VCaP (cell line): ENCODE measurements around the gene XAGE3.
"Not testable (repeated sequence)": the region's sequence is repeated elsewhere in the genome, so short reads cannot be mapped to it uniquely, and the experiment has no call there.

Experiments
- H3K27ac ChIP-seq: fragments of 450-650 bp; 2 replicates; pipeline ENCODE4 v1.5.1; 2017
- TF ChIP-seq, protein P1 (sequence below): fragments of 450-650 bp; conservative IDR thresholded peaks from 2 replicates; pipeline ENCODE4 v1.5.1; 2017; ENCODE audit warnings: mild to moderate bottlenecking, moderate library complexity

The XAGE3 gene

DNA sequence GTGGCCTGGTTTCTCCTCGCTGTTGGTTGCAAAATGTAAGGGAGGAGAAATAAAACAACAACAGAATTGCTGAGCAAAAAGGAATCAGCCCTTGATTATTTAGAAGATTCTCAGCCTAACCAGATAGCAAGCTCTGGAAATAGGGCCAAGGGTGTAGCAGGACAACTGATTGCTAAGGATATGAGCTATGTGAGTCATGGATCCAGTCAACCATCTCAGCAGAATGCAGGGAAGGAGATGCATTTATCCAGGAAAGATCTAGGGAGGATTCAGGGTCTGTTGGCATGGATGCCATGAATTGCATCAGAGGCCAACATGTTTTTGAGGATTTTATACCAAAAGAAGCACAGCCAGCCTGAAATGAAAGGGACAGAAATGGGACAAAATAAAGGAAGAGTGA lies 2.2 kb upstream of the XAGE3 start:
- TF ChIP-seq, protein P1, sequence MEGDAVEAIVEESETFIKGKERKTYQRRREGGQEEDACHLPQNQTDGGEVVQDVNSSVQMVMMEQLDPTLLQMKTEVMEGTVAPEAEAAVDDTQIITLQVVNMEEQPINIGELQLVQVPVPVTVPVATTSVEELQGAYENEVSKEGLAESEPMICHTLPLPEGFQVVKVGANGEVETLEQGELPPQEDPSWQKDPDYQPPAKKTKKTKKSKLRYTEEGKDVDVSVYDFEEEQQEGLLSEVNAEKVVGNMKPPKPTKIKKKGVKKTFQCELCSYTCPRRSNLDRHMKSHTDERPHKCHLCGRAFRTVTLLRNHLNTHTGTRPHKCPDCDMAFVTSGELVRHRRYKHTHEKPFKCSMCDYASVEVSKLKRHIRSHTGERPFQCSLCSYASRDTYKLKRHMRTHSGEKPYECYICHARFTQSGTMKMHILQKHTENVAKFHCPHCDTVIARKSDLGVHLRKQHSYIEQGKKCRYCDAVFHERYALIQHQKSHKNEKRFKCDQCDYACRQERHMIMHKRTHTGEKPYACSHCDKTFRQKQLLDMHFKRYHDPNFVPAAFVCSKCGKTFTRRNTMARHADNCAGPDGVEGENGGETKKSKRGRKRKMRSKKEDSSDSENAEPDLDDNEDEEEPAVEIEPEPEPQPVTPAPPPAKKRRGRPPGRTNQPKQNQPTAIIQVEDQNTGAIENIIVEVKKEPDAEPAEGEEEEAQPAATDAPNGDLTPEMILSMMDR, result no peak
- H3K27ac ChIP-seq, result no peak overlapping the region

DNA sequence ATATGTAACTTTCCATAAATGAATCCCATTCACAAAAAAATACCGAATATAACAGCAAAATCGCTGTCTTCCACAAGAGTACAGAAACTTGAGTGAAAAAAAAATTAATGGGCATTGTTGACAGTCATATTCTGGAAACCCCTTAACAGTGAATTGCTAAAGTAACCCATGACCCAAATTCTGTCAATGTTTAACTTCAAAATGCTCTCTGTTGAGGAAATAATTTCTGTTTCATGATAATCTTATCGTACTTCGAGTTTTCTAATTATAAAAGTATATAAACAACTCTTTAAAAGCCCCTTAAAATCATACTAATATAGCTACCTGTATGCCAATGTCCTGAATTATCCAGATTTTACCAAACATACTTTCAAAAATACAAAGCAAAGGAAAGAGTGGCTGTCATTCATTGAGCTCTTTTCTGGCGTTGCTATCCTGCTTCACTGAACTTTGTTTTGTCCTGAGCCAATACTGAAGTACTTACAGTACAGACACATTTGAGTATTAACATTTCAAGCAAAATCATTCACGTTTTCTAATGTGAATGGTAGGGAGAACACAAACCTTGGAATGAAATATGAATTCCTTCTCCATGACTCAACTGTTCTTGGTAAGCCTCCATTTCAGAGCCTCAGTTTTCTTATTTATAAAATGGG lies 2.4 kb downstream of the XAGE3 start:
- no peak overlapping the region for H3K27ac ChIP-seq
- TF ChIP-seq, protein P1, result no peak

DNA sequence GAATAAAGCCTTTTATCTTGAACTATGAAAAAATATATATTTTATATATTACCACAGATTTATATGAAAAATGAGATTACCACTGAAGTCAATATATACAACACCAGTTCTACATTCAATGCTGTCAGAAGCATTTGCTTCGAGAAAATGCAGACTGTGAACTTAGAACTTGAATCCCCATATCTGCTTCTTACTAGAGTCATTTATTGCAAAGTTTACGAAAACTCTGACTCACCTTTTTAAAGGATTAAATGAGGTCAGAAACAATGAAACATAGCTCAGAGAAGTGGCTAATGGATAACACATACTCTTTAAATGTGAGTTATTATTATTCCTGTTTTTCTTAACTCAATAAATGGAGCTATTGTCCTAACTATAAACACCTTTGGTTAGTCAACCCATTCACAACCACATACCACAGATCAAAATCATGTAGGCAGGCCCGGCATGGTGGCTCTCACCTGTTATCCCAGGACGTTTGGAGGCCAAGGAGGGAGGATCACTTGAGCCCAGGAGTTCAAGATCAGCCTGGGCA lies 10.8 kb downstream of the XAGE3 start:
- not testable (repeated sequence) for H3K27ac ChIP-seq

DNA sequence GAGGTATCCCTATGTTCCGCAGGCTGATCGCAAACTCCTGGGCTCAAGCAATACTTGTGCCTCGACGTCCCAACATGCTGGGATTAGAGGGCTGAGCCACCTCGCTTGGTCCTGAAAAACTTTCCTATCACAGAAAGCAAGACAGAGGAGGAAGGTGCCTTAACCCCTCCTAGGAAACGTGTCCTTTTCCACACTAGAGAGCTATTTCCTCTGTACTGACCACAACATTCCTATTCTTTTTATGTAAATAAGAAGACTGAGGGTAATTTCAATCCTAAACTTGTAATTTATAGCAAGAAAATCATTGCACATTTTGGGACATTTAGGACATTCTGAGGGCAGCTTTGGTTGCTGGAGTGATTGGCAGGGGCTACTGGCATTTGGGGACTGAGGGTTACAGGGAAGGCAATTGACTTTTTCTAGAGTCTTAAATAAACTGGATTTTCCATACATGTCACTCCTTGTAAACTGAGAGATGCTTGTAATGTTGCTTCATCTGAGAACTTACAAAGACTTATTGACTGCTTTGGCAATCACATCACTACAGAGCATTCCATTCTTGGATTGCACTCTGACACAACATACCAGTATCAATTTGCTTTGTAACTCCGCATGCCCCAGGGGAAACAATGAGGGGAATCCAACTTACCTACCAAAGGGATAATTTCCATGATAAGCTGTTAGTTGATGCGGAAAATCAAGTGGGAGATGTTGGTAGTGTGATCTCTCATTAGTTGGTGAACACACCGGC lies 15.6 kb downstream of the XAGE3 start:
- H3K27ac ChIP-seq, result no peak overlapping the region
- TF ChIP-seq, protein P1, result no peak

DNA sequence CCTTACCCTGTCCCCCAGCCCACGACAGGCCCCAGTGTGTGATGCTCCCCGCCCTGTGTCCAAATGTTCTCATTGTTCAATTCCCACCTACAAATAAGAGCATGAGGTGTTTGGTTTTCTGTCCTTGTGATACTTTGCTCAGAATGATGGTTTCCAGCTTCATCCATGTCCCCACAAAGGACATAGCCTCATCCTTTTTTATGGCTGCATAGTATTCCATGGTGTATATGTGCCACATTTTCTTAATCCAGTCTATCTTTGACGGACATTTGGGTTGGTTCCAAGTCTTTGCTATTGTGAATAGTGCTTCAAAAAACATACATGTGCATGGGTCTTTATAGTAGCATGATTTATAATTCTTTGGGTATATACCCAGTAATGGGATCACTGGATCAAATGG lies 24.3 kb downstream of the XAGE3 start:
- H3K27ac ChIP-seq, result not testable (repeated sequence)

DNA sequence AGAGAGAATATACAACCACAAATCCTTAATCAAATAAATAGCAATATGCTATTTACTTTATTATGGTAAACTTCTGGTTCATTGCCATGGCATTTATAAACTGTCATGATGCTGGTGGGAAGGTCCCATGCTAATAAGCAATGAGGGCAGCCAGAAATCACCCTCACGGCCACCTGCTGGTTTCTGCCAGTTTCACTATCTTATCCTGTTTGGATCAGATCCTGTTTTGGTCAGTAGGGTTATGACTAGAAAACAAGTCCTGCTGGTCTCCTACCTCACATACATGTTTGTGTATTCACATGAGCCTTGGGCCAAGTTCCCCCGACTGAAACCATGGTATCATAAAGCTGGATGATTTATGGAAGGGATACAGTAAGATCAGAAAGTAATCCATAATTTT lies 28.7 kb downstream of the XAGE3 start:
- no peak overlapping the region for H3K27ac ChIP-seq
- TF ChIP-seq, protein P1, result no peak

DNA sequence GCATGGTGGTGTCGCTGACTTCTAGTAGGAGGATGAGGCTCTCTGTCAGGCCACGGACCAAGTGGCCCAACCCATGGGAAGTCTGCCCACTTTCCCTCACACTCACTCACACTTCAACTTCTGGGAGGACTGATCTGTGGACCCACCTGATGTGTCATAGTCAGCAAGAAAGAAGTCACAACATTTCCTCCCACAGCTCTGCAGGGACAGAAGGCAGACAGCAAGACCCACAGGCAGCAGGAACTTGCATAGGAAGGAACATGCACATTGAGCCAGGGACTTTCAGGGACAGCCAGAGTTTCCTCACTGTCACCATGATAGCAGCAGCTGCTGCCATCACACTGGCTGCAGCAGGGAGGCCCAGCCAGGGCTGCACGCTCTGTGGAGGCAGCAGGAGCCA lies 37.3 kb downstream of the XAGE3 start:
- H3K27ac ChIP-seq, result no peak overlapping the region
- TF ChIP-seq, protein P1, result no peak

DNA sequence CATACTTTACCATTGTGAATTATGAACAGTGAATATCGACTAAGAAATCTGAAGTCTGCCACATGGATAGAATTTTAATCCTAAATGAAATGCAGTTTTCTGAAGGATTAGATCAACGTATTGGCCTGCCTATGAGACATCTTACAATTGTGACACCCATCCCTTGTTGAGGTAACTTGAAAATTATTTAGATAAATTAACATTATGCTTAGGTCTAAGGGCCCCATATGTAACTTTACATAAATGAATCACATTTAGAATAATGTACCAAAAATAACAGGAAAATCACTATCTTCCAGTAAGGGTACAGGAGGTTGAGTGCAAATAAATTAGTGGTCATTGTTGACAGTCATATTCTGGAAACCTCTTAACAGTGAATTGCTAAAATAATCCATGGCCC lies 43.3 kb downstream of the XAGE3 start:
- H3K27ac ChIP-seq, result no peak overlapping the region
- TF ChIP-seq, protein P1, result no peak
